Naive thymus-derived CD4-positive, alpha-beta T cell (primary cell): ENCODE results near the gene PPM1D. TPM values are rescaled to one million over a fixed set of nuclear protein-coding genes. Genes with fewer than 3 reads are reported as not detected.
A peak's percentile ranks its signal among the peaks of the same experiment; 100 is the strongest.

ENCODE experiments used
- ATAC-seq: fragments of 150-1000 bp; cut with Tn5 transposase; 2 replicates; pipeline ENCODE4 v1.10.0; 2021; ENCODE audit warnings: mild to moderate bottlenecking, moderate library complexity
- CTCF ChIA-PET: fragments of 350-600 bp; sonication (Branson Sonifier 250); formaldehyde crosslinking; loops from one replicate; lab custom pipeline; 2021; ENCODE audit warnings: antibody characterized with exemption; lab: Charles Lee
- POLR2A ChIA-PET: fragments of 350-600 bp; sonication (Branson Sonifier 250); formaldehyde crosslinking; loops from one replicate; lab custom pipeline; 2021; ENCODE audit warnings: antibody characterized with exemption, inconsistent platforms; lab: Charles Lee
- DNase-seq, 9 donors: peaks; one replicate each; pipeline versions ENCODE4 v3.0.0 to v3.0.0-alpha.2; 2020 to 2022; ENCODE audit warnings: mixed read lengths in 1 of 9
- H3K27ac ChIP-seq: one replicate; pipeline ENCODE4 v1.7.0; 2013; ENCODE audit warnings: mild to moderate bottlenecking, low read depth, low read length, moderate library complexity
- H3K27me3 ChIP-seq, 2 donors: one replicate each; pipeline ENCODE4 v1.7.0; 2013; ENCODE audit warnings: low read length in 2 of 2, mild to moderate bottlenecking in 2 of 2, moderate library complexity in 2 of 2; ENCODE audit not compliant: control insufficient read depth in 2 of 2, insufficient read depth in 2 of 2
- H3K36me3 ChIP-seq, 3 experiments: 1 replicate in 2 of 3; 2 replicates in 1 of 3; pipeline ENCODE4 v1.7.0; 2013; ENCODE audit warnings: low read length in 3 of 3, mild to moderate bottlenecking in 3 of 3, moderate library complexity in 1 of 3; ENCODE audit not compliant: insufficient read depth in 3 of 3, control insufficient read depth in 2 of 3
- H3K4me1 ChIP-seq, 2 donors: one replicate each; pipeline ENCODE4 v1.7.0; 2013; ENCODE audit warnings: low read length in 2 of 2, mild to moderate bottlenecking in 2 of 2, moderate library complexity in 1 of 2; ENCODE audit not compliant: control insufficient read depth in 2 of 2, insufficient read depth in 2 of 2
- H3K4me3 ChIP-seq: 2 replicates; pipeline ENCODE4 v1.7.0; 2013; ENCODE audit warnings: mild to moderate bottlenecking, low read length
- H3K9me3 ChIP-seq, 3 experiments: 1 replicate in 2 of 3; 2 replicates in 1 of 3; pipeline ENCODE4 v1.7.0; 2013; ENCODE audit warnings: low read length in 3 of 3; ENCODE audit not compliant: control insufficient read depth in 2 of 3
- H3K27ac Mint-ChIP-seq, 9 donors: one replicate each; pipeline ENCODE4 v1.8.0; 2020 to 2022; ENCODE audit warnings: mixed read lengths in 9 of 9, mild to moderate bottlenecking in 8 of 9, moderate library complexity in 5 of 9, inconsistent platforms in 2 of 9
- H3K27me3 Mint-ChIP-seq, 5 donors: one replicate each; pipeline ENCODE4 v1.8.0; 2021 to 2022; ENCODE audit warnings: mixed read lengths in 5 of 5, mild to moderate bottlenecking in 1 of 5
- H3K36me3 Mint-ChIP-seq, 5 donors: one replicate each; pipeline ENCODE4 v1.8.0; 2020 to 2022; ENCODE audit warnings: mixed read lengths in 5 of 5, mild to moderate bottlenecking in 3 of 5, inconsistent platforms in 1 of 5
- H3K4me1 Mint-ChIP-seq, 7 donors: one replicate each; pipeline ENCODE4 v1.8.0; 2020 to 2022; ENCODE audit warnings: mixed read lengths in 7 of 7, mild to moderate bottlenecking in 3 of 7, inconsistent platforms in 1 of 7
- H3K4me3 Mint-ChIP-seq, 10 donors: one replicate each; pipeline ENCODE4 v1.8.0; 2020 to 2022; ENCODE audit warnings: mild to moderate bottlenecking in 10 of 10, mixed read lengths in 10 of 10, moderate library complexity in 6 of 10, inconsistent platforms in 2 of 10
- H3K9me3 Mint-ChIP-seq, 11 donors: one replicate each; pipeline ENCODE4 v1.8.0; 2020 to 2022; ENCODE audit warnings: mixed read lengths in 11 of 11, mild to moderate bottlenecking in 4 of 11, inconsistent platforms in 1 of 11, moderate library complexity in 1 of 11
- intact Hi-C, 2 donors: fragments of 100-400 bp; cut with micrococcal nuclease; formaldehyde crosslinking; loops; one replicate each; pipeline ENCODE4 v1.15.1; 2023
- polyA plus RNA-seq, 2 donors: library from polyadenylated mRNA; unstranded; fragments of 300-500 nt; fragmentation: Illumina TruSeq; gene quantifications; one replicate each; pipeline ENCODE4 v1.2.3, GENCODE V29; 2021
- total RNA-seq, 6 experiments: library from RNA in 5 of 6; stranded (reverse) in 5 of 6; gene quantifications; 1 replicate in 5 of 6; 2 replicates in 1 of 6; pipeline ENCODE4 v1.2.3 and lab custom pipeline; 2021 to 2026

The PPM1D gene
- total and polyA plus RNA-seq, 7 experiments from 2014 or later, result 8.6 to 18.8 (median 15.9) TPM

DNA sequence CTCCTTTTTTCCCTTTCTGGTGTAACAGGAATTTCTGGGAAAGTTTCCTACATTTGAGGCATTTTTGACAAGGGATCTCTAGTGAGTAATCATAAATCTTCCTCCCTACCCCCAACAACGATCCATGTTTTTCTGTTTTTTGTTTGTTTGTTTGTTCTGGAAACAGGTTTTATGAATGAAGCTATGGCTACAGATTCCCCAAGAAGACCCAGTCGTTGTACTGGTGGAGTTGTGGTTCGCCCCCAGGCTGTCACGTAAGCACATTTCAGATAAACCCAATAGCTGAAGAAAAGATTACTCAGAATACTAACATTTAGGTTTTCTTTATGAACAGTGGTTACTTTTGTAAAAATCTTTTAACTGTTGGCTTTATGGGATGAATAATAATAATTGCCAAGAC, 79.3 kb downstream of the PPM1D start:
- peaks cover 0 to 5% of the 10 kb centered on the region in 2 donors for H3K4me1 ChIP-seq
- H3K9me3 ChIP-seq, result no peaks in the 10 kb centered on the region
- ChIA-PET CTCF (no interaction called here), POLR2A (no interaction called here)
- Mint-ChIP-seq H3K36me3 (peaks cover 0 to 18% (median 0%) of the 10 kb centered on the region in 5 donors), H3K9me3 (no peaks in the 10 kb centered on the region), H3K4me1 (peaks cover 10 to 30% (median 25%) of the 10 kb centered on the region in 7 donors), H3K4me3 (peak overlapping the region in 9 of 10 donors; percentile 10 to 99 (median 58)), H3K27me3 (no peaks in the 10 kb centered on the region), H3K27ac (peak overlapping the region in 1 of 9 donors; percentile 41)
- ATAC-seq, result no peak
- no peak overlapping the region for H3K4me3 ChIP-seq
- H3K27me3 ChIP-seq, result no peaks in the 10 kb centered on the region
- H3K36me3 ChIP-seq, result peaks cover 0 to 8% (median 0%) of the 10 kb centered on the region in 3 experiments
- no peak for DNase-seq
- intact Hi-C loops, result loop anchor here (5.0 to 10.0 kb wide), 5 partner anchors 733 to 1798 kb away; partner anchors contain the start of genes BRIP1 (in 1 of the 2), PRR11 (in 1 of the 2), SKA2 (in 1 of the 2) and TLK2 (in 1 of the 2)
- H3K27ac ChIP-seq, result no peak overlapping the region

DNA sequence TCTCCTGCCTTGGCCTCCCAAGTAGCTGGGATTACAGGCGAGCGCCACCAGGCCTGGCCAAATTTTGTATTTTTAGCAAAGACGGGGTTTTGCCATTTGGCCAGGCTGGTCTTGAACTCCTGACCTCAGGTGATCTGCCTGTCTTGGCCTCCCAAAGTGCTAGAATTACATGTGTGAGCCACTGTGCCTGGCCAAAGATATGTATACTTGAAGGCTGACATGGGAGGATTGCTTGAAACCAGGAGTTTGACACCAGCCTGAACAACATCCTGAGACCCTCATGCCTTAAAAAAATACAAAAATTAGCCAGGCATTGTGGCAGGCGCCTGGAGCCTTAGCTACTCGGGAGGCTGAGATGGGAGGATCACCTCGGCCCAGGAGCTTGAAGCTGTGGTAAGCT, 80.8 kb downstream of the PPM1D start:
- no peak for ATAC-seq
- Mint-ChIP-seq H3K4me3 (no peak overlapping the region), H3K9me3 (no peaks in the 10 kb centered on the region), H3K27me3 (no peaks in the 10 kb centered on the region), H3K27ac (no peak overlapping the region), H3K4me1 (peaks cover 16 to 30% (median 25%) of the 10 kb centered on the region in 7 donors), H3K36me3 (peaks cover 6 to 28% (median 9%) of the 10 kb centered on the region in 5 donors)
- POLR2A ChIA-PET, result no interaction called here
- H3K27ac ChIP-seq, result no peak overlapping the region
- H3K4me1 ChIP-seq, result peaks cover 0 to 5% of the 10 kb centered on the region in 2 donors
- H3K36me3 ChIP-seq, result peaks cover 0 to 13% (median 0%) of the 10 kb centered on the region in 3 experiments
- no peaks in the 10 kb centered on the region for H3K9me3 ChIP-seq
- H3K27me3 ChIP-seq, result no peaks in the 10 kb centered on the region
- CTCF ChIA-PET, result no interaction called here
- H3K4me3 ChIP-seq, result no peak overlapping the region
- intact Hi-C loops, result no loop called here
- no peak for DNase-seq

DNA sequence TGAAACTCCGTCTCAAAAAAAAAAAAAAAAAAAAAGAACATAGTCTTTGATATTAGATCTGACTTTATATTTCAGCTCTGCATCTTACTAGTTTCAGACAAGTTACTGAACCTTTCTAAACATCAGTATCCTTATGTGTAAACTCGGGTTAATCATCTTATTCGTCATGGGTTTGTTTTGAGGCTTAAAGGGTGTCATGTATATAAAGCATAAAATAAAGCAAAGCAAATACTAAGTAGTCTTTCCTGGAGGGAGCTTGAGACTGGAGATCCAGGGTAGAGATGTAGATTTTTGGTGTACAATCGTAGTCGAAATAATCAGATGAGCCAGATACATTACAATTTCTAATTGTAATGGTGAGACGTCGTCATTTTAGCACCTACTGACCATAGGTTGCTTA, 85.4 kb downstream of the PPM1D start:
- no peak overlapping the region for H3K4me3 Mint-ChIP-seq
- ChIA-PET CTCF (no interaction called here), POLR2A (interaction anchor here (1.2 to 2.0 kb wide), 2 partner anchors 8 to 172 kb away, joined by 3 to 5 read pairs; partner anchors contain the start of gene BCAS3)
- peaks cover 6 to 50% (median 19%) of the 10 kb centered on the region in 5 donors for H3K36me3 Mint-ChIP-seq
- Histone ChIP-seq H3K9me3 (no peaks in the 10 kb centered on the region), H3K36me3 (peaks cover 0 to 22% (median 0%) of the 10 kb centered on the region in 3 experiments), H3K27ac (no peak overlapping the region), H3K4me3 (no peak overlapping the region), H3K27me3 (no peaks in the 10 kb centered on the region), H3K4me1 (no peaks in the 10 kb centered on the region)
- intact Hi-C loops, result no loop called here
- no peak for DNase-seq
- no peak overlapping the region for H3K27ac Mint-ChIP-seq
- no peaks in the 10 kb centered on the region for H3K27me3 Mint-ChIP-seq
- no peaks in the 10 kb centered on the region for H3K9me3 Mint-ChIP-seq
- no peak for ATAC-seq
- peaks cover 0 to 6% (median 0%) of the 10 kb centered on the region in 7 donors for H3K4me1 Mint-ChIP-seq

DNA sequence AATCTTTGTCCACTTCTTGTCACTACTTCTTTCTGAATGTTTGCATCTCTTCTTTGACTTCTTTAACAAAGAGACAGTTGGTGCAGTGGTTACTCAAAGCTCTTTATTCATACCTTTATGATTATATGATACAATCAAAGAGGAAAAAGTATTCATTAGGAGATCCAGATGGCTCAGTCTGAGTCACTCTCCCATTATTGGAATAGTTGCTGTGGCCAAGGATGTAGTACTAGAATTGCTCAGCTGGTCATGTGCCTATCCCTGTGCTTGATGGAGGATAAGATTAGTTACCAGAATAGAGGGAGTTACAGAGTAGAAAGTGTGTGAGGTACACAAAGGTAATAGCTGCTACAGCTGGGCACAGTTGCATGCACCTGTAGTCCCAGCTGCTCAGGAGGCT, 96.0 kb downstream of the PPM1D start:
- POLR2A ChIA-PET, result no interaction called here
- Mint-ChIP-seq H3K27me3 (no peaks in the 10 kb centered on the region), H3K9me3 (no peaks in the 10 kb centered on the region), H3K4me1 (peaks cover 0 to 5% (median 0%) of the 10 kb centered on the region in 7 donors), H3K36me3 (peaks cover 4 to 54% (median 10%) of the 10 kb centered on the region in 5 donors), H3K27ac (no peak overlapping the region), H3K4me3 (no peak overlapping the region)
- no peak for ATAC-seq
- no peaks in the 10 kb centered on the region for H3K27me3 ChIP-seq
- no peak overlapping the region for H3K27ac ChIP-seq
- DNase-seq, result no peak
- intact Hi-C loops, result no loop called here
- no peaks in the 10 kb centered on the region for H3K4me1 ChIP-seq
- peaks cover 0 to 12% (median 0%) of the 10 kb centered on the region in 3 experiments for H3K36me3 ChIP-seq
- CTCF ChIA-PET, result no interaction called here
- no peak overlapping the region for H3K4me3 ChIP-seq
- H3K9me3 ChIP-seq, result no peaks in the 10 kb centered on the region

DNA sequence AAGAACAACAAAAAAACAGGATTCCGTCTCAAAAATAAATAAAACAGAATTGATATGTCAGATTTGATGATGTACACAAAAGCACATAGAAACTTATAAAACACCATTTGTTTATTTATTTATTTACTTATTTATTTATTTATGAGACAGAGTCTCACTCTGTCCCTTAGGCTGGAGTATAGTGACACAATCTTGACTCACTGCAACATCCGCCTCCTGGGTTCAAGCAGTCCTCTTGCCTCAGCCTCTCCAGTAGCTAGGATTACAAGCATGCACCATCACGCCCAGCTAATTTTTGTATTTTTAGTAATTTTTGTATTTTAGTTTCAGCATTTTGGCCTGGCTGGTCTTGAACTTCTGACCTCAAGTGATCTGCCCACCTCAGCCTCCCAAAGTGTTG, 99.1 kb downstream of the PPM1D start:
- DNase-seq, result no peak
- H3K27ac Mint-ChIP-seq, result no peak overlapping the region
- CTCF ChIA-PET, result no interaction called here
- Histone ChIP-seq H3K27me3 (no peaks in the 10 kb centered on the region), H3K36me3 (peaks cover 0 to 5% (median 0%) of the 10 kb centered on the region in 3 experiments), H3K4me1 (no peaks in the 10 kb centered on the region), H3K27ac (no peak overlapping the region), H3K9me3 (no peaks in the 10 kb centered on the region), H3K4me3 (no peak overlapping the region)
- intact Hi-C loops, result no loop called here
- no peaks in the 10 kb centered on the region for H3K9me3 Mint-ChIP-seq
- POLR2A ChIA-PET, result no interaction called here
- ATAC-seq, result no peak
- H3K36me3 Mint-ChIP-seq, result peaks cover 0 to 43% (median 6%) of the 10 kb centered on the region in 5 donors
- peaks cover 0 to 5% (median 0%) of the 10 kb centered on the region in 7 donors for H3K4me1 Mint-ChIP-seq
- no peaks in the 10 kb centered on the region for H3K27me3 Mint-ChIP-seq
- no peak overlapping the region for H3K4me3 Mint-ChIP-seq

DNA sequence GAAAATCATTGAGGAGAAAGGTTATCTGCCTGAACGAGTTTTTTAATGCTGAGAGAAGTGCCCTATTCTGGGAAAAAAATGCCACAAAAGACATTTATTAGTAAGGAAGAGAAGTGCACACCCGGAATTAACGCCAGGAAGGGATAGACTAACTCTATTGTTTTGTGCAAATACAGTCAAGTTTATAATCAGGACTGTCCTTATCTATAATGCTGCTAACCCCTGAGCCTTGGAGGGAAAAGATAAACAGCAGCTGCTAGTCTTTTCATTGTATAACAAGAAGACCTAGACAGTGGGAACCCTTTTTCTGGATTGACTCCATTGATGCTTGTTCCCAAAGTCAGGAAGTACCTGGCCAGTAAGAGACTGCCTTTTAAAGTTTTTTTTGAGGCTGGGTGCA, 104.2 kb downstream of the PPM1D start:
- Mint-ChIP-seq H3K27ac (no peak overlapping the region), H3K4me1 (no peaks in the 10 kb centered on the region), H3K36me3 (peaks cover 0 to 38% (median 6%) of the 10 kb centered on the region in 5 donors), H3K27me3 (no peaks in the 10 kb centered on the region), H3K9me3 (no peaks in the 10 kb centered on the region), H3K4me3 (no peak overlapping the region)
- H3K36me3 ChIP-seq, result peaks cover 0 to 3% (median 0%) of the 10 kb centered on the region in 3 experiments
- intact Hi-C loops, result no loop called here
- ATAC-seq (no peak), DNase-seq (no peak)
- H3K27ac ChIP-seq, result no peak overlapping the region
- ChIA-PET POLR2A (no interaction called here), CTCF (no interaction called here)
- no peak overlapping the region for H3K4me3 ChIP-seq
- no peaks in the 10 kb centered on the region for H3K27me3 ChIP-seq
- no peaks in the 10 kb centered on the region for H3K9me3 ChIP-seq
- H3K4me1 ChIP-seq, result no peaks in the 10 kb centered on the region

DNA sequence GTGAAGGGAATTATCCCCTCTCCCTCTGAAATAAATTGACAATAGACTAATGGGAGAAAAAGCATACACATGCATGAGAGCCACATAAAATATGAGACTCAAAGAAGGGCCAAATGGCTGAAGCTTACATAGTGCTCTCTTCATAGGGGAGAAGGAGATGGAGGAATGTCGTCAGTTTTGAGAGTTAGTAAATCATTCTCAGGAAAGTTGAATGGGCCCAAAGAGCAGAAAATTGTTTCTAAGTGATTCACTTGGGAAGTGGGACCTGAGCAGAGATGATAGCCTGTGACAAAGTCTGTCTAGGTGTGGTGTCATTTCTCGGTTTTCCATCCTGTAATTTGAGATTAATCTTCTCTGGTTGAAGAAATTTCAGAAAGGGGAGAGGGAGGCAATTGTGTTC, 112.7 kb downstream of the PPM1D start:
- no peaks in the 10 kb centered on the region for H3K9me3 Mint-ChIP-seq
- POLR2A ChIA-PET, result no interaction called here
- no peak overlapping the region for H3K4me3 ChIP-seq

More for the DNA sequence above, 112.7 kb downstream of the PPM1D start:
- H3K36me3 ChIP-seq, result peaks cover 0 to 10% (median 0%) of the 10 kb centered on the region in 3 experiments
- DNase-seq (no peak), ATAC-seq (no peak)
- Mint-ChIP-seq H3K4me3 (no peak overlapping the region), H3K4me1 (peaks cover 0 to 5% (median 0%) of the 10 kb centered on the region in 7 donors), H3K36me3 (peaks cover 0 to 29% (median 11%) of the 10 kb centered on the region in 5 donors), H3K27me3 (no peaks in the 10 kb centered on the region), H3K27ac (no peak overlapping the region)
- CTCF ChIA-PET, result no interaction called here
- intact Hi-C loops, result no loop called here
- no peaks in the 10 kb centered on the region for H3K9me3 ChIP-seq
- no peaks in the 10 kb centered on the region for H3K27me3 ChIP-seq
- no peak overlapping the region for H3K27ac ChIP-seq
- H3K4me1 ChIP-seq, result no peaks in the 10 kb centered on the region
